ENCODE measurements around the gene ZFP69B.

- TF ChIP-seq ZNF274 (IDR thresholded peaks at IDR 0.05; ENCODE audit: low read length) (no peak), ZNF274 (tag by site-specific recombination; IDR thresholded peaks at IDR 0.05; ENCODE audit: borderline replicate concordance) (no peak), GLIS1 (tag by site-specific recombination; IDR thresholded peaks at IDR 0.05) (no peak)
Observed at GRCh38 chr1:40411843-40412242, 38.4 kb upstream of the ZFP69B start.
